Measurements from ENCODE around the gene STAT1.

The STAT1 gene

GRCh38 chr2:191041418-191042161 lies 27.6 kb upstream of the STAT1 start:
- Histone ChIP-seq H3K4me1 (ENCODE audit: insufficient read depth, low read length) (peaks cover 11% of the 10 kb centered on the region), H3K9me3 (ENCODE audit: control insufficient read depth, insufficient read depth, low read length) (no peaks in the 10 kb centered on the region), H3K9ac (ENCODE audit: low read depth, low read length) (no peak overlapping the region), H3K36me3 (ENCODE audit: insufficient read depth, low read length) (no peaks in the 10 kb centered on the region)

GRCh38 chr2:191039616-191040015 lies 25.6 kb upstream of the STAT1 start:
- no peak overlapping the region for H3K9ac ChIP-seq (ENCODE audit: low read depth, low read length)
- peaks cover 11% of the 10 kb centered on the region for H3K4me1 ChIP-seq (ENCODE audit: insufficient read depth, low read length)
- H3K36me3 ChIP-seq (ENCODE audit: insufficient read depth, low read length): no peaks in the 10 kb centered on the region
- no peaks in the 10 kb centered on the region for H3K9me3 ChIP-seq (ENCODE audit: control insufficient read depth, insufficient read depth, low read length)

- Histone ChIP-seq H3K9me3 (ENCODE audit: control insufficient read depth, insufficient read depth, low read length) (no peaks in the 10 kb centered on the region), H3K9ac (ENCODE audit: low read depth, low read length) (no peak overlapping the region), H3K36me3 (ENCODE audit: insufficient read depth, low read length) (no peaks in the 10 kb centered on the region), H3K4me1 (ENCODE audit: insufficient read depth, low read length) (peaks cover 11% of the 10 kb centered on the region)
Observed at GRCh38 chr2:191038741-191039140, 24.8 kb upstream of the STAT1 start.

- Histone ChIP-seq H3K36me3 (ENCODE audit: insufficient read depth, low read length) (no peaks in the 10 kb centered on the region), H3K4me1 (ENCODE audit: insufficient read depth, low read length) (peaks cover 11% of the 10 kb centered on the region), H3K9ac (ENCODE audit: low read depth, low read length) (no peak overlapping the region)
Observed at GRCh38 chr2:191038241-191038725, 24.3 kb upstream of the STAT1 start.

DNA sequence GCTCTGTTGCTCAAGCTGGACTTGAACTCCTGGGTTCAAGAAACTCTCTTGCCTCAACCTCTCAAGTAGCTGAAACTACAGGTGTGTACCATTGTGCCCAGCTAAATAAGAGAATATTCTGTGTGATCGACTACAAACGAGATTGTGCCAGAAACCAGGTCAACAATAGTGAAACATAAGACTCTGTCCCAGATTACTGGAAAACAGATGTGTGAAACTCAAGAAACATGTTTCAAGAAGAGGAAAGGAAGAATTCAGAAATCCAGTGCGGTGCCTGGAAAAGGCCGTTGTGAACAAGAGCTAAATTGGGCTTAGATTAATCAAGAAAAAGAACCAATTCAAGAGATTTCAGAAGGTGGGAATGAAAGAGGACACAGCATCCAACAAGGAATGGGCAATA lies 23.4 kb upstream of the STAT1 start:
- Histone ChIP-seq H3K36me3 (ENCODE audit: insufficient read depth, low read length) (no peaks in the 10 kb centered on the region), H3K4me1 (ENCODE audit: insufficient read depth, low read length) (peaks cover 14% of the 10 kb centered on the region), H3K9me3 (ENCODE audit: control insufficient read depth, insufficient read depth, low read length) (no peaks in the 10 kb centered on the region), H3K9ac (ENCODE audit: low read depth, low read length) (no peak overlapping the region)

More at GRCh38 chr2:191038241-191038725, 24.3 kb upstream of the STAT1 start:
- H3K9me3 ChIP-seq (ENCODE audit: control insufficient read depth, insufficient read depth, low read length): no peaks in the 10 kb centered on the region

GRCh38 chr2:191036363-191036762 lies 22.4 kb upstream of the STAT1 start:
- no peaks in the 10 kb centered on the region for H3K36me3 ChIP-seq (ENCODE audit: insufficient read depth, low read length)
- no peaks in the 10 kb centered on the region for H3K9me3 ChIP-seq (ENCODE audit: control insufficient read depth, insufficient read depth, low read length)
- H3K9ac ChIP-seq (ENCODE audit: low read depth, low read length): no peak overlapping the region
- H3K4me1 ChIP-seq (ENCODE audit: insufficient read depth, low read length): peaks cover 12% of the 10 kb centered on the region

GRCh38 chr2:191032588-191033429 lies 18.8 kb upstream of the STAT1 start:
- Histone ChIP-seq H3K4me1 (ENCODE audit: insufficient read depth, low read length) (0 out of 2 replicates have a peak, but pooled peaks cover 4% of the 10 kb centered on the region), H3K9ac (ENCODE audit: low read depth, low read length) (no peak overlapping the region), H3K36me3 (ENCODE audit: insufficient read depth, low read length) (no peaks in the 10 kb centered on the region), H3K9me3 (ENCODE audit: control insufficient read depth, insufficient read depth, low read length) (no peaks in the 10 kb centered on the region)

- H3K9me3 ChIP-seq (ENCODE audit: control insufficient read depth, insufficient read depth, low read length): no peaks in the 10 kb centered on the region
- 0 out of 2 replicates have a peak, but pooled peaks cover 4% of the 10 kb centered on the region for H3K4me1 ChIP-seq (ENCODE audit: insufficient read depth, low read length)
- H3K36me3 ChIP-seq (ENCODE audit: insufficient read depth, low read length): no peaks in the 10 kb centered on the region
- H3K9ac ChIP-seq (ENCODE audit: low read depth, low read length): no peak overlapping the region
Observed at GRCh38 chr2:191031256-191031655, 17.3 kb upstream of the STAT1 start.

GRCh38 chr2:191030521-191031154 lies 16.7 kb upstream of the STAT1 start:
- H3K4me1 ChIP-seq (ENCODE audit: insufficient read depth, low read length): 0 out of 2 replicates have a peak, but pooled peaks cover 4% of the 10 kb centered on the region
- H3K36me3 ChIP-seq (ENCODE audit: insufficient read depth, low read length): no peaks in the 10 kb centered on the region
- H3K9me3 ChIP-seq (ENCODE audit: control insufficient read depth, insufficient read depth, low read length): no peaks in the 10 kb centered on the region
- no peak overlapping the region for H3K9ac ChIP-seq (ENCODE audit: low read depth, low read length)

- no peaks in the 10 kb centered on the region for H3K36me3 ChIP-seq (ENCODE audit: insufficient read depth, low read length)
Observed at GRCh38 chr2:191029280-191029950, 15.4 kb upstream of the STAT1 start.

GRCh38 chr2:191026377-191026776 lies 12.4 kb upstream of the STAT1 start:
- no peaks in the 10 kb centered on the region for H3K4me1 ChIP-seq (ENCODE audit: insufficient read depth, low read length)
- no peaks in the 10 kb centered on the region for H3K36me3 ChIP-seq (ENCODE audit: insufficient read depth, low read length)
- no peak overlapping the region for H3K9ac ChIP-seq (ENCODE audit: low read depth, low read length)
- no peaks in the 10 kb centered on the region for H3K9me3 ChIP-seq (ENCODE audit: control insufficient read depth, insufficient read depth, low read length)

More at GRCh38 chr2:191029280-191029950, 15.4 kb upstream of the STAT1 start:
- H3K4me1 ChIP-seq (ENCODE audit: insufficient read depth, low read length): 0 out of 2 replicates have a peak, but pooled peaks cover 4% of the 10 kb centered on the region
- H3K9me3 ChIP-seq (ENCODE audit: control insufficient read depth, insufficient read depth, low read length): no peaks in the 10 kb centered on the region
- H3K9ac ChIP-seq (ENCODE audit: low read depth, low read length): no peak overlapping the region

DNA sequence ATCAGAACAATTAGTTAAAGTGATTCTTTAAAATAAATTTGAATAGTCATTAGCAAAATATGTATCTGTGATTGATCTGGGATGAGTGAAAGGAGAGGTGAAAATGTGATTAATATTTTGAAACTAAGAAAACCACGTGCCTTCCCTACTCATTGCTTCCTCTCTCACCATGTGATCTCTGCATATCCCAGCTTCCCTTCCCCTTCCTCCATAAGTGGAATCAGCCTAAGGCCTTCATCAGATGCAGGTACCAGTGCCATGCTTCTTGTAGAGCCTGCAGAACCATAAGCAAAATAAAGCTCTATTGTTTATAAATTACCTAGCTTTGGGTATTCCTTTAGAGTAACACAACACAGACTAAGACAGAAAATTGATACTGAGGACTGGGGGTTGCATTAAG lies 11.2 kb upstream of the STAT1 start:
- Histone ChIP-seq H3K9me3 (ENCODE audit: control insufficient read depth, insufficient read depth, low read length) (no peaks in the 10 kb centered on the region), H3K9ac (ENCODE audit: low read depth, low read length) (no peak overlapping the region), H3K36me3 (ENCODE audit: insufficient read depth, low read length) (no peaks in the 10 kb centered on the region), H3K4me1 (ENCODE audit: insufficient read depth, low read length) (no peaks in the 10 kb centered on the region)

GRCh38 chr2:191023235-191023679 lies 9.3 kb upstream of the STAT1 start:
- no peaks in the 10 kb centered on the region for H3K9me3 ChIP-seq (ENCODE audit: control insufficient read depth, insufficient read depth, low read length)
- no peaks in the 10 kb centered on the region for H3K36me3 ChIP-seq (ENCODE audit: insufficient read depth, low read length)
- H3K9ac ChIP-seq (ENCODE audit: low read depth, low read length): no peak overlapping the region
- no peaks in the 10 kb centered on the region for H3K4me1 ChIP-seq (ENCODE audit: insufficient read depth, low read length)
